ENCODE results near the gene EMP2.
"Not testable (repeated sequence)": the region's sequence is repeated elsewhere in the genome, so short reads cannot be mapped to it uniquely, and the experiment has no call there.

DNA sequence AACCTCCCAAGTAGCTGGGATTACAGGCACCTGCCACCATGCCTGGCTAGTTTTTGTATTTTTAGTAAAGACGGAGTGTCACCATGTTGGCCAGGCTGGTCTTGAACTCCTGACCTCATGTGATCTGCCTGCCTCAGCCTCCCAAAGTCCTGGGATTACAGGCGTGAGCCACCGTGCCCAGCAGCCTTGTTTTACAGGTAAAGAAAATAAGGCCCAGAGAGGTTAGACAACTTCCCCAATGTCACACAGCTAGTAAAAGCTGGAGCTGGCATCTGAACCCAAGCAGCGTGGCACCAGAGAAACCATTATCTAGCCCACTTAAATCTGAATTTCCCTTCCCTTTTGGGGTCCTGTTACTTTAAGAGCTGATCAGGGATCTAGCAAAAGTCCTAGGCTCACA is 20.6 kb downstream of the EMP2 start:
- TF ChIP-seq, protein P1, sequence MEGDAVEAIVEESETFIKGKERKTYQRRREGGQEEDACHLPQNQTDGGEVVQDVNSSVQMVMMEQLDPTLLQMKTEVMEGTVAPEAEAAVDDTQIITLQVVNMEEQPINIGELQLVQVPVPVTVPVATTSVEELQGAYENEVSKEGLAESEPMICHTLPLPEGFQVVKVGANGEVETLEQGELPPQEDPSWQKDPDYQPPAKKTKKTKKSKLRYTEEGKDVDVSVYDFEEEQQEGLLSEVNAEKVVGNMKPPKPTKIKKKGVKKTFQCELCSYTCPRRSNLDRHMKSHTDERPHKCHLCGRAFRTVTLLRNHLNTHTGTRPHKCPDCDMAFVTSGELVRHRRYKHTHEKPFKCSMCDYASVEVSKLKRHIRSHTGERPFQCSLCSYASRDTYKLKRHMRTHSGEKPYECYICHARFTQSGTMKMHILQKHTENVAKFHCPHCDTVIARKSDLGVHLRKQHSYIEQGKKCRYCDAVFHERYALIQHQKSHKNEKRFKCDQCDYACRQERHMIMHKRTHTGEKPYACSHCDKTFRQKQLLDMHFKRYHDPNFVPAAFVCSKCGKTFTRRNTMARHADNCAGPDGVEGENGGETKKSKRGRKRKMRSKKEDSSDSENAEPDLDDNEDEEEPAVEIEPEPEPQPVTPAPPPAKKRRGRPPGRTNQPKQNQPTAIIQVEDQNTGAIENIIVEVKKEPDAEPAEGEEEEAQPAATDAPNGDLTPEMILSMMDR (conservative IDR thresholded peaks at IDR 0.05; ENCODE audit: low read depth, low read length), result not testable (repeated sequence)
- TF ChIP-seq BHLHE40 (IDR thresholded peaks at IDR 0.05; ENCODE audit: low read depth, low read length); SMC3 (IDR thresholded peaks at IDR 0.05; ENCODE audit: low read depth, low read length); POLR2A (IDR thresholded peaks at IDR 0.05; ENCODE audit: low read depth, low read length); RAD21 (IDR thresholded peaks at IDR 0.05; ENCODE audit: low read length); MAFK (IDR thresholded peaks at IDR 0.05; ENCODE audit: low read depth, low read length); RFX5 (IDR thresholded peaks at IDR 0.05; ENCODE audit: low read depth, low read length); MXI1 (IDR thresholded peaks at IDR 0.05; ENCODE audit: borderline replicate concordance, low read depth, low read length); MAZ (IDR thresholded peaks at IDR 0.05; ENCODE audit: borderline replicate concordance, low read depth, low read length); NFE2L2 (IDR thresholded peaks at IDR 0.05; ENCODE audit: low read depth, low read length); CEBPB (IDR thresholded peaks at IDR 0.05; ENCODE audit: low read depth, low read length): not testable (repeated sequence)
- TF ChIP-seq, protein P2, sequence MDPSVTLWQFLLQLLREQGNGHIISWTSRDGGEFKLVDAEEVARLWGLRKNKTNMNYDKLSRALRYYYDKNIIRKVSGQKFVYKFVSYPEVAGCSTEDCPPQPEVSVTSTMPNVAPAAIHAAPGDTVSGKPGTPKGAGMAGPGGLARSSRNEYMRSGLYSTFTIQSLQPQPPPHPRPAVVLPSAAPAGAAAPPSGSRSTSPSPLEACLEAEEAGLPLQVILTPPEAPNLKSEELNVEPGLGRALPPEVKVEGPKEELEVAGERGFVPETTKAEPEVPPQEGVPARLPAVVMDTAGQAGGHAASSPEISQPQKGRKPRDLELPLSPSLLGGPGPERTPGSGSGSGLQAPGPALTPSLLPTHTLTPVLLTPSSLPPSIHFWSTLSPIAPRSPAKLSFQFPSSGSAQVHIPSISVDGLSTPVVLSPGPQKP (IDR thresholded peaks at IDR 0.05; ENCODE audit: borderline replicate concordance, low read depth, low read length), result not testable (repeated sequence)
- TF ChIP-seq, protein P3, sequence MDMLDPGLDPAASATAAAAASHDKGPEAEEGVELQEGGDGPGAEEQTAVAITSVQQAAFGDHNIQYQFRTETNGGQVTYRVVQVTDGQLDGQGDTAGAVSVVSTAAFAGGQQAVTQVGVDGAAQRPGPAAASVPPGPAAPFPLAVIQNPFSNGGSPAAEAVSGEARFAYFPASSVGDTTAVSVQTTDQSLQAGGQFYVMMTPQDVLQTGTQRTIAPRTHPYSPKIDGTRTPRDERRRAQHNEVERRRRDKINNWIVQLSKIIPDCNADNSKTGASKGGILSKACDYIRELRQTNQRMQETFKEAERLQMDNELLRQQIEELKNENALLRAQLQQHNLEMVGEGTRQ (IDR thresholded peaks at IDR 0.05; ENCODE audit: low read depth, low read length), result not testable (repeated sequence)
